ENCODE data around the gene IGFL4.

Gene IGFL4

GRCh38 chr19:46031781-46032596 is 8.8 kb downstream of the IGFL4 start:
- TF ChIP-seq, protein P1, sequence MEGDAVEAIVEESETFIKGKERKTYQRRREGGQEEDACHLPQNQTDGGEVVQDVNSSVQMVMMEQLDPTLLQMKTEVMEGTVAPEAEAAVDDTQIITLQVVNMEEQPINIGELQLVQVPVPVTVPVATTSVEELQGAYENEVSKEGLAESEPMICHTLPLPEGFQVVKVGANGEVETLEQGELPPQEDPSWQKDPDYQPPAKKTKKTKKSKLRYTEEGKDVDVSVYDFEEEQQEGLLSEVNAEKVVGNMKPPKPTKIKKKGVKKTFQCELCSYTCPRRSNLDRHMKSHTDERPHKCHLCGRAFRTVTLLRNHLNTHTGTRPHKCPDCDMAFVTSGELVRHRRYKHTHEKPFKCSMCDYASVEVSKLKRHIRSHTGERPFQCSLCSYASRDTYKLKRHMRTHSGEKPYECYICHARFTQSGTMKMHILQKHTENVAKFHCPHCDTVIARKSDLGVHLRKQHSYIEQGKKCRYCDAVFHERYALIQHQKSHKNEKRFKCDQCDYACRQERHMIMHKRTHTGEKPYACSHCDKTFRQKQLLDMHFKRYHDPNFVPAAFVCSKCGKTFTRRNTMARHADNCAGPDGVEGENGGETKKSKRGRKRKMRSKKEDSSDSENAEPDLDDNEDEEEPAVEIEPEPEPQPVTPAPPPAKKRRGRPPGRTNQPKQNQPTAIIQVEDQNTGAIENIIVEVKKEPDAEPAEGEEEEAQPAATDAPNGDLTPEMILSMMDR (conservative IDR thresholded peaks at IDR 0.05; ENCODE audit: low read depth), result no peak
- H3K27ac ChIP-seq, result no peak overlapping the region
- ChIA-PET POLR2A (ENCODE audit: low non-redundant PET) (no interaction called here), CTCF (interaction anchor here (0.7 to 1.2 kb wide), 3 partner anchors 15 to 46 kb away, joined by 4 to 10 read pairs (median 4); no protein-coding TSS in a partner anchor)
- DNase-seq (ENCODE audit: low spot score), result no peak

DNA sequence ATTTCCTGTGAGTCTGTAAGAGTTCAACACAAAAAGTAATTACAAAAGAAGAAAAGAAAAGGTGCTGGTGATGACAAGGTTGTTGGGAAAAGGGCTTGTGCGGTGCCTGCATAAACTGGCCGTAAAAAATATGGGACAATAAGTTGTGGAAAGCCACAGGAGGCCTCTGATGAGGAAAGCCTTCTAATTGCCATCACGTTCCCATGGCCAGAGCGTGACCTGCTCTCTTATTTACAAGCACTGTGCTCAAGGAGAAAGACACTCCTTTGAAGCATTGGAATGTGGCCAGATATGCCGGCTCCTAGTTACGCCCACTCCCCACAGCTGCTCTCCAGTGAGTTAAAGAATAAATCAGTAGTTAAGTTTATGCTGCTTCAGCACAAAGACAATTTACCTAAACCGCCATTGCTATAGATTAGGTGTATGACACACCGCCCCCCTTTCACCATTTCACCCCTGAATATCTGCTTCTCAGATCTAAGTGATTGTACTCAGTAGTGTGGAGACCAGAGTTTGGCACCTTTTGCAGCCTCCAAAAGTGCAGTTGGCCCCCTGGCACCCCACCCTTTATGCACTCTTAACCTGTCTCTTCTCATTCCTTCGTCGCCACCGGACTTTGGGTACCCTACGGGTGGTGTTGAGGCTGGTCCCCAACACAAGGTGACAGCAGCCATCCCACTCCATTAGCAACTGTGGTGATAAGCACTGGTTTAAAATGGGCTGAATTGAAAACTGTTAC is 9.8 kb downstream of the IGFL4 start:
- DNase-seq (ENCODE audit: low spot score), result no peak

GRCh38 chr19:46025835-46026234 is 15.0 kb downstream of the IGFL4 start:
- POLR2A ChIA-PET (ENCODE audit: low non-redundant PET), result no interaction called here
- H3K27ac ChIP-seq, result no peak overlapping the region
- no peak for DNase-seq (ENCODE audit: low spot score)
- CTCF ChIA-PET, result interaction anchor here (0.8 to 4.1 kb wide), 4 partner anchors 9 to 53 kb away, joined by 3 to 20 read pairs (median 4); partner anchors contain the start of gene IGFL4
- TF ChIP-seq, protein P1 (conservative IDR thresholded peaks at IDR 0.05; ENCODE audit: low read depth), result no peak

More for the DNA sequence above, 9.8 kb downstream of the IGFL4 start:
- ChIA-PET CTCF (no interaction called here), POLR2A (ENCODE audit: low non-redundant PET) (no interaction called here)
- H3K27ac ChIP-seq, result no peak overlapping the region
- TF ChIP-seq, protein P1 (conservative IDR thresholded peaks at IDR 0.05; ENCODE audit: low read depth), result no peak

DNA sequence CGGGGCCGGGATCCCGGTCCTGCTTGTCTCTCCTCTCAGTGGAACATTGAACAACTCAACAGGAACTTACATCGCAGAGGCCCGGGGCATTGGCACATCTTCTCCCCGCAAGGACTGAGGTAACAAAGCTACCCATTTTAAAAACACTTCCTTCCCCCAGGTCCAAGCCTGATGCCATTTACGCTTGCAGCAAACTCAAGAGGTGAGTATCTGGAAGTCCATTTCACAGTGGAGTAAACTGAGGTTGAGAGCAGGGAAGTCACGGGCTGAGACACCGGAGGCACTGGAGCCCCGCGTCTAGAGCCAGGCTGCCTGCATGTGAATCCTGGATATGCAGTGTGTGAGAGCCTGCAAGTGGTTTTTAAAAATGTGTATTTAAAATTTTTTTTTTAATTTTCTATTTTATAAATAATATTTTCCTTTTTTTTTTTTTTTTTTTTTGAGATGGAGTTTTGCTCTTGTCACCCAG is 17.5 kb downstream of the IGFL4 start:
- ChIA-PET POLR2A (ENCODE audit: low non-redundant PET) (no interaction called here), CTCF (interaction anchor here (0.7 to 4.1 kb wide), 5 partner anchors 54 to 271 kb away, joined by 3 to 20 read pairs (median 5); no protein-coding TSS in a partner anchor)
- TF ChIP-seq, protein P1 (conservative IDR thresholded peaks at IDR 0.05; ENCODE audit: low read depth), result no peak
- no peak for DNase-seq (ENCODE audit: low spot score)
- H3K27ac ChIP-seq, result no peak overlapping the region

- ChIA-PET POLR2A (ENCODE audit: low non-redundant PET) (no interaction called here), CTCF (interaction anchor here (0.6 to 4.1 kb wide), 6 partner anchors 54 to 271 kb away, joined by 3 to 20 read pairs (median 4); no protein-coding TSS in a partner anchor)
- TF ChIP-seq, protein P1 (conservative IDR thresholded peaks at IDR 0.05; ENCODE audit: low read depth), result no peak
- peak within 1 kb of the TSS; percentile 67 for H3K27ac ChIP-seq
- DNase-seq (ENCODE audit: low spot score), result no peak
Observed at GRCh38 chr19:46022431-46023310, 18.1 kb downstream of the IGFL4 start, which contains the start of gene PGLYRP1. Gene PGLYRP1, minus strand, starts transcription at chr19:46023053. Its CDS starts 32 bp downstream, at chr19:46023021.
